T47D (cell line): ENCODE data around the gene ANO3.
"Not testable (repeated sequence)": the region's sequence is repeated elsewhere in the genome, so short reads cannot be mapped to it uniquely, and the experiment has no call there.

ENCODE experiments used
- DNase-seq, 2 experiments: peaks; one replicate each; pipeline versions ENCODE4 v3.0.0 to v3.0.0-alpha.2; 2011 to 2012; ENCODE audit warnings: low read depth in 1 of 2, low spot score in 1 of 2
- JUND ChIP-seq: IDR thresholded peaks from 2 replicates; pipeline ENCODE4 v1.6.1; 2012; ENCODE audit warnings: low read depth
- in situ Hi-C: cut with HindIII; loops from 2 replicates; pipeline ENCODE4 v1.10.0; 2016; ENCODE audit warnings: low sequenced_read_pairs, low pct_unique_long_range_greater_than_20kb

ANO3 gene

DNA sequence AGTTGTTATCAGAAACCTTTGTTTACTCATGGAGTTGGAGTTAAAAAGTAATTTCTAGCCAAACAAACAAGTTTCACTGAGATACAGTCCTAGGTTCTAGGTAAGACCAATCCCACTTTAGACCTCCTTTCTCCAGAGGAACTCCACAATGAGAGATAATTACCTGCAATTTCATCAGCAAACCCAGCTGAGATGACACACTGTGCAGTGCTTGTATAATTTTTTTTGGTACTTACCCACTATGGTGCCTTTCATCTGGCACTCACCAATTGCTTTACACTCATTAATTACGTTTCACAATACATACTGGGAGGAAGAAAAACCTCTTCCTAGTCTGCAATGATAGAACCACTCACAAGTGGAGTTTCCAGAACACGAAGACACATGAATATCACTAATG, 242.0 kb downstream of the ANO3 start:
- in situ Hi-C loops, result no loop called here
- DNase-seq, result no peak
- no peak for TF ChIP-seq JUND

DNA sequence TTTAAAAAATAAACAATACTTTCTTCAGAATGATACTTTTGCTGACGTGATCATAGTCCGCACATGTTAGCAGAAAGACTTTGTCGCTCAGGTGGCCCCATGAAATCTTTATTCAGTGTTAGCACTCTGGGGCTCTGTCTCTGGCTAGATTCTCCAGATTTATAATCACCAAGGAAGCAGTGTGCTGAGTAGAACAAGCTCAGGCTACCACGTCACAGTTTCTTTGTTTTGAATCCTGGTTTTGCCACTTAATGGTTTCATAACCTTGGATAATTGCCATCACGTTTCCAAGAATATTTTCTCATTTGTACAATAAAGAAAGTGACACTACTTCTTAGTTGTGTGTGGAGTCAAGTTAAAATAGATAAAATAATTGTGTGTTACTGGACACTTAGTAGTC, 244.0 kb downstream of the ANO3 start:
- in situ Hi-C loops, result no loop called here
- TF ChIP-seq JUND, result no peak
- no peak for DNase-seq

DNA sequence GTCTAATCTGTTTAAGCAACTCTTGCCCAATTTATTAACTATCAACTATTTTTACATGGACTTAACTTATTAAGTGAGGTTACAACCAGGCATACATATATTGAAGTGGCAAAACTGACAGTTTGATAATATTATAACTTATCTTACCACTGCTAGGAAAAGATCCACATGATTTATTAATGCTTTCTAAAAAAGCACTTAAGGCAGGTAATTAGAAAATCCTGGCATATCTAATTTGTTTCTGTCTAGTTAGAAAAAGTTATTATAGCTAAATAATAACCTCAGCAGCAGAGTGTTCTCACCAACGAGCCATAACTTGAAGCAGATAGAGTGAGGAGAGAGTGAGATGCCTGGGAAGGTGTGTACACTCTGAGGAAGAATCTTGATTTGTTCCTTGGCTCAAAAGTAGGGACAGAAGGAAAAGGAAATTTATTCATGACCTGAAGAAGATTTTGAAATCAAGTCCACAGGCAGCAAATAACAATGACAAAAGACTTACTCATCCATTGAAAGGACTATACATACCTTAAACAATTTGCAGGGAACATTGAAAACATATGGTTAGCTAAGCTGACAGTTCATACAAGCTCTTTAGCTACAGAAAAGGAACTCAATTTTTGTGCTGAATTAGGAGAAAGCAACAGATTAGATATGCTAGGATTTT, 247.2 kb downstream of the ANO3 start:
- TF ChIP-seq JUND, result no peak
- DNase-seq, result no peak
- in situ Hi-C loops, result no loop called here

DNA sequence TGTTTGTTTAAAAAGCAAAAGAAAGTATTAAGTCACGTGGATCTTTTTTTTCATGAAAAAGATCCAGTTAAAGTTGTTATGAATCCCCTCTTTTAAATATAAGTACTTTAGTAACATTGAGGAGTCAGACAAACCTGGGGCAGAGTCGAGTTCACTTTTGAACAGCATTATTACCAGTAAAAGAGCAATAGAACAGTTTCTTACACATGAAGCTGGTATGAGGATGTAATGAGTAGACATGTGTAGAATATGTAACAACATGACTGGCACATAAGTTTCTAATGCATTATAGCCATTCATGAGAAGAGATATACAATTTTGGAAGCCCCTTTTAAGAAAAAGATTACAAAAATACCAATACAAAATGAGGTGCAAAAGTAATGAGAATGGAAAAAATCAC, 247.8 kb downstream of the ANO3 start:
- no peak for TF ChIP-seq JUND
- in situ Hi-C loops, result no loop called here
- no peak for DNase-seq

DNA sequence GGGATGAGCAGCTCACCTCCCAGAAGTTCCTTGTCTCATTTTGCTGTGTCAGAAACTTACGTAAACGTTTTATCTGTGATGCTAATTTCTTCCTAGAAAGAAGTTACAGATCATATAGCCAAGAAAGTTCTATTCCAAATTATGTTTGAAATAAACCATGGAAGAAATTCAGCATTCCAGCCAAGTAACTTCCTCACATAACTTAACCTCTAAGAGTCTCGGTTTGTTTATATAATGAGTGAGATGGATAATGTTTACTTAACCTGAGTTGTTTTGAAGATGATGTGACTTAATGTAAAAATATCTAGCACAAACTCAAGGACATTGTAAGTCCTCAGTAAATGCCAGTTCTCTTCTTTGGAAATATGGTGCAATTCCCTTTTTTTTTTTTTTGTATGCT, 249.0 kb downstream of the ANO3 start:
- in situ Hi-C loops, result no loop called here
- TF ChIP-seq JUND, result no peak
- no peak for DNase-seq

DNA sequence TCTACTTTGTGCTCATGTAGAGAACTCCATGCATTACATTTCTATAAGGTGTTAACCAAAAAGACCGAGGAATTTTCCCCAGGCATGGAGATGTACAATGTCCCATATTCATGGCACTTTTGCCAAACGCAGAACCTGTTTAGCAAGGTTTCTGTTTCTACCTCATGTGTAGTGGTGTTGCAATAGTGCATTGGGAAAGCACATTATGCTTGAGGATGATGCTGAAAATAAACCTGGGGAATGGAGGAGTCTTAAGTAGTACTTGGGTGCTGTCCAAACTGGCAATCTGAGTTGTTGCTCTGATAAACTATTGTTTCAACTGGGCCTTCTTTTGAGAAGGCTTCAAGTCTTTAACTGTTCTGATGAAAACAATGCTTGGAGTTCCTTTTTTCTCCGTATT, 251.6 kb downstream of the ANO3 start:
- TF ChIP-seq JUND, result no peak
- DNase-seq, result peak; percentile 43 to 96
- in situ Hi-C loops, result no loop called here

DNA sequence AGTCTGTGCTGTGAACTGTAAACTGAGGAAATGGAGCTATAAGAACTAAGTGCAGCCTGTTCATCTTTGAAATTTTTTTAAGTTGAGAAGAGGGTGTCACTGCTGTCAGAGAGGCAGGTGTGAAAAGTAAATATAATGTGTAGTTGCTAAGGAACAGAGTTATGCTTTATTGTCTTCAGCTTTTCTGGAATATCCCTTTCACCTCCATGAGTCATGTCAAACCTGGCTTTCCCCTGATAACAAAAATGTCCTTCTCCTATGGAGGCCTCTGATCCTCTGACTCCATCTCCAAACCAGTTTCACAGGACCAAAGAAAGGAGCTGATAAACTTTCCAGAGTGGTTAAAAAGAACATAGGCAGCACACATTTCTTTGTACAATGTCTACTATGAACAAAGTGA, 252.9 kb downstream of the ANO3 start:
- no peak for TF ChIP-seq JUND
- in situ Hi-C loops, result no loop called here

DNA sequence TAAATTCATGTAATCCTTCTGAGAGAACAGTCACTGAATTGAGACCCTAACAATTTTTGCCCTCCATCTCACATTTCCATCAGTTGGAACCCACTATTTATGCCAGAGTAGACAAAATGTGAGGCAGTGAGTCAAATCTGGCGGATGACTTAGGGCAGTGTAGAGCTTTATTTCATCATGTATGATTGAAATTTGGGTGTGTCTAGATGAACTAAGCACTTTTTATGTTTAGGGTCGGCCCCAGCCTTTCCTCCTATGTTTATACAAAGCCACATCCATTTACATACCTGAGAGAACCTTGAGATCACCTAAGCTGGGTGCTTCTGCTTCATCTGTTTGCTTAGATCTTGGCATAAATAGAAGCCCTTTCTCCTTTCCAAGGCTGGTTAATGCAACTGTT, 255.1 kb downstream of the ANO3 start:
- TF ChIP-seq JUND, result no peak
- in situ Hi-C loops, result no loop called here
- DNase-seq, result no peak

More for the DNA sequence above, 252.9 kb downstream of the ANO3 start:
- DNase-seq, result no peak

DNA sequence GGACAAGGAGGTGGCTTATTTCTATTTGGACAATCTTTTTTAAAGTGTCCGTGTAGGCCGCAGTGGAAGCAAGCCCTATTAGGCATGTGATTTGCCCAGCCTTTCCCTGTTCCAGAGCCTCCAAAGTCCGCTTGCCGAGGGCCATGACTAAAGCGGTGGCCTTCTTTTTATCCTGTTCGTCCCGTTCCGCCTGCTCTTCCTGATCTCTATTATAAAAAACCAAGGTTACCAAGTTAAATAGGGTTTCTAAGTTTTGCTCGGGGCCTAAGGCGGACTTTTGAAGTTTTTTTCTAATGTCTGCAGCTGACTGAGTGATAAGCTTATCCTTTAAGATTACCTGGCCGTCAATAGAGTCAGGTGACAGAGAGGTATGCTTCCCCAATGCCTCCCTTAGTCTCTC, 261.8 kb downstream of the ANO3 start:
- in situ Hi-C loops, result no loop called here
- no peak for DNase-seq
- TF ChIP-seq JUND, result no peak

DNA sequence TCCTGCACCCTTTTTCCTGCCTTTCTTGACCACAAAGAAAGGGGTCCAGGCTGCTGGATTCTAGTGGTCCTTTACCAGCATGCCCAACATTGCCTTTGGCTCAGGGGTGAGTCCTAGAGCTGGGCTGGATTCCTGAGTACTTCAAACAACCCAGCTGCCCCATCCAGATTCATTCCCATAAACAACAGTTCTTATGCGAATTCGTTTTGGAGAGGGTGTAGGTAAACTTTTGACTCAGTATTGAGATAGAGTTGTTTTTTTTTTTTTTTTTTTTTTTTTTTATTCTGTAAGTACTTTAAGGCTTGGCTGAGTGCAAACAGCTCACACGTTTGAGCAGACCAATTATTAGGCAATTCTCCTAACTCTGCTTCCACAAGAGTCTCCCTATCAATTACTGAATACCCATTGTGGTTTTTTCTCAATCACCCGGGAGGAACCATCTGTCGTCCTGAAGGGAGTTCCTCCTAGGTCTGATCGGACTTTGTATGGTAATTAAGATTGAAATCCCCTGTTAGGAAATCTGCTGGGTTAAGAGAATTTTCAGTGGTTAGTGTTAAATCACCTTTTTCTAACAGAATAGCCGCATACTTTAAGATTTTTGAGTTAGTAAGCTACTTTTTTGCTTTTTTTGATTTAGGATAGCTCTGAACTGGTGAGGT, 263.4 kb downstream of the ANO3 start:
- in situ Hi-C loops, DNase-seq: not testable (repeated sequence)

DNA sequence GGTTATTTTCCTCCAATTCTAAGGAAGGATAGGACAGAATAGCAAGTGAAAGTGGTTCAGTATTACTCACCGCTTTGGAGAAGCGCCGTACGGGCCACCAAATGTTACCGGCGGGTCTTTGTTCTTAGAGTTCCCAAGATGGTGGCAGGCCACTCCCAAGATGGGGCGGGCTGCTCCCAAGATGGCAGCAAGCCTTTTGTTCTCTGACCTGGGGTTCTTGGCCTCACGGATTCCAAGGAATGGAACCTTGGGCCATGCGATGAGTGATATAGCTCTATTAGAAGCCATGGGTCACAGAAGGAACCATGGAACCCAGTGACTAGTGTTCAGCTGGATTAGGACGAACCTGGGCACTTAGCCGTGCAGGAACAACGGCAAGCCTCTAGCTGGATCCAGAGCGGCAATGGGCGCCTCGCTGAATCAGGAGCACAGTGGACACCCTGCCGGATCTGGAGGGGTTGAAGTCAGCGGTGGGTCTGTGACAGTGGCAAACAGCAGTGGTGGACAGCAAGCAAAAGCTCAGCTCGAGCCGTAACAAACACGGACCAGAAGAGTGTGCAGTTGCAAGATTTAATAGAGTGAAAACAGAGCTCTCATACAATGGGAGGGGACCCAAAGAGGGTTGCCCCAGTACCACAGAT, 265.2 kb downstream of the ANO3 start:
- peak in 1 of 2 experiments; percentile 12 for DNase-seq
- in situ Hi-C loops, result not testable (repeated sequence)

DNA sequence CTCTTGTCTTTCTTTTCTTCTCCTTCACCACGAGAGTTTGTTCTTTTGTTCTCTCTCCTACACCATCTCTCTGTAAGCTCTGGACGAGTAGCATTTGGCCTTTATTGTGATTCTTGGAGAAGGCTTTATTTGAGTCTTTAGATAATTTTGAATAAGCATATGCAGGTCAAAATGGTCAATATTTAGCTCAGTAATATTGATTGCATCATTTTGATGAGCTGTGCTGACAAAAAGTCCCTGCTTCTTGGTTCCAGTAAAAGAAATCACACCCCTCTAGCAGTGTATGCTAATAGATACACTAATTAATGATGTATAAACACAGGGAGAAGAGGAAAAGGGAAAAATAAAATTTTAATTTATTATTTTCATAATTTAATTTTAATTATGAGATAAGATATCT, 266.0 kb downstream of the ANO3 start:
- in situ Hi-C loops, result no loop called here
- no peak for DNase-seq

DNA sequence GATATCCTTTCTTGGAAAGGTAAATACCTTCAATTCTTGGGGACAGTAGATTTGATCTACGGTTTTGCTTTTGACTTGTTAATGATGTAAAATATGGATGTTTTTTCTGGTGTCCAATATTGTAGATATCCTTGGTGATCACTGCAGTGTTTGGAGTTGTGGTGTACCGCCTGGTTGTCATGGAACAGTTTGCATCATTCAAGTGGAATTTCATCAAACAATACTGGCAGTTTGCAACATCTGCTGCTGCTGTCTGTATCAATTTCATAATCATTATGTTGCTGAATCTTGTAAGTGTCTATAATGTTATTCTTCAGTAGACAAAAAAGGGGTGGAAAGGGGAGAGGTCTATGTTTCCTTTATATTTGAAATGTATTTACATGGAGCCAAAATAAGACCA, 267.5 kb downstream of the ANO3 start:
- no peak for DNase-seq
- TF ChIP-seq JUND, result no peak
- in situ Hi-C loops, result no loop called here

More for the DNA sequence above, 266.0 kb downstream of the ANO3 start:
- no peak for TF ChIP-seq JUND

DNA sequence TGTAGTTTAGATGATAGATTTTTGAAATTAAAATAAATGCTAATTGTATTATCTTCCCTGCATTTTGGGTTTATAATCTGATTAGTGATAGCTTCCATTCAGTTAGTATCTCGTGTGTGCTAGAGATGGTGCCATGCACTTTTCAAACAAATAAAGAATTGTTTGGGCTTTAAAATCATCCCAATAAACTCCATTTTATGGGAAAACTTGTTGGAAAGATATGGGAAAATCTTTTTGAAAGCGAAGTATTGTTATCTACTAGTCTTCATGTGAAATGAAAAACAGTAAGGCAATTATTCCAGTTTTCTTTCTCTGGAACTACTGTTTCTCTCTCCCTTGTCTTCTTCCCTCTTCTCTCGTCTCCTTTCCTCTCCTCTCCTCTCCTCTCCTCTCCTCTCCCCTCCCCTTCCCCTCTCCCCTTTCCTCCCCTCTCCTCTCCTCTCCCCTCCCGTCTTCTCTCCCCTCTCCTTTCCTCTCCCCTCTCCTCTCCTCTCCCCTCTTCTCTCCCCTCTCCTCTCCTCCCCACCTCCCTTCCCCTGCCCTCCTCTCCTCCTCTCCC, 268.0 kb downstream of the ANO3 start:
- in situ Hi-C loops, result no loop called here

More for the DNA sequence above, 268.0 kb downstream of the ANO3 start:
- no peak for DNase-seq
- TF ChIP-seq JUND, result no peak
